AG08396 (cell line): ENCODE results near the gene VPS9D1.

ENCODE experiments used
- DNase-seq: peaks from one replicate; pipeline ENCODE4 v3.0.0; 2012; ENCODE audit warnings: low spot score, mixed read lengths

VPS9D1 gene

GRCh38 chr16:89732918-89733242 is 12.2 kb upstream of the VPS9D1 start:
- DNase-seq = no peak

GRCh38 chr16:89732142-89732917 is 11.6 kb upstream of the VPS9D1 start:
- DNase-seq = no peak

DNA sequence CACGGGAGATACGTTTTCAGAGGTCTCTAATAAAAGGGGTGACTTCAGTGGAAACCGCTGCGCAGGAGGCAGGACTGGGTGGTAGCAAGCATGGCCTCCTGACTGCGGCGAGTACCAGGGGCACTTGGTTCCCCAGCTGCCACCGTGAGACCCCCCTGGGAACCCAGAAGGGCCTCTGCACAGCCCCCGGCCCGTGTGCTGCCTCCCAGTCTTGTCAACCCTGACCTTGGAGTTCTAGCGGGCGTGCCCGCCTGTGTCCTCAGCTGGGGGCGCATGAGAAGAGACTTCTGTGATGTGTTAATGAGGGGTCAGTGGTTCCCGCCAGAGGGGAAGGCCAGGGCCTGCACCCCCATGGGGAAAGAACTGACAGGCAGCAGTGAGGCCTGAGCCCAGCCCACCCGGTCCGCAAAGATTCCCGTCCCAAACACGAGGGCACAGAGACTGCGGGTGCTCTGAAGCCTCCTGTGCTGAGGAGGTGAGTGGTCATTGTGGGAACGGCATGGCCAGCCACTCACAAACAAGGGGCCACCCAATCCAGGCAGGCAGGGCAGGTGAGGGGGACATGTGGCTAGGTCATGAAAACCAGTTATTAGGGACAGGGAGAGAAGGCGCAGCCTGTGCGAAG is 10.0 kb upstream of the VPS9D1 start:
- no peak for DNase-seq

GRCh38 chr16:89729863-89730593 is 9.3 kb upstream of the VPS9D1 start:
- no peak for DNase-seq

DNA sequence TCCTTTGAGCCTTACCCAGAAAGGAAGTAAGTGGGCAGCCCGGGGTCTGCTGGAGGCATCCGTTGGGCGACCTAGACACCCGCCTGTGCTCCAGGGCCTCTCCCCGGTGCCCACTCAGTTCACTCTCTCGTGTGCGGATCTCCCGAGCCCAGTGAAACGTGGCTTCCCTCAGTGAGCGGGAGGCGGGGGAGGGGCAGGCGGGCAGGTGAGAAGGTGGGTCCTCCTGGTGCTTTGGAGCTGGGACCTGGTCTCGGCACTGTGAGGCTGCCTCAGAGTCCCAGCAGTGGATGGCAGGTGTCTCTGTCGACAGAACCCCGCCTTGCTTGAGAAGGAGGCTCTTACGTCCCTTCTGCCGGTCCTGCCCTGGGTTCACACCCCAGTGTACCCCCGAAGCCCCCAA is 8.6 kb upstream of the VPS9D1 start:
- no peak for DNase-seq

DNA sequence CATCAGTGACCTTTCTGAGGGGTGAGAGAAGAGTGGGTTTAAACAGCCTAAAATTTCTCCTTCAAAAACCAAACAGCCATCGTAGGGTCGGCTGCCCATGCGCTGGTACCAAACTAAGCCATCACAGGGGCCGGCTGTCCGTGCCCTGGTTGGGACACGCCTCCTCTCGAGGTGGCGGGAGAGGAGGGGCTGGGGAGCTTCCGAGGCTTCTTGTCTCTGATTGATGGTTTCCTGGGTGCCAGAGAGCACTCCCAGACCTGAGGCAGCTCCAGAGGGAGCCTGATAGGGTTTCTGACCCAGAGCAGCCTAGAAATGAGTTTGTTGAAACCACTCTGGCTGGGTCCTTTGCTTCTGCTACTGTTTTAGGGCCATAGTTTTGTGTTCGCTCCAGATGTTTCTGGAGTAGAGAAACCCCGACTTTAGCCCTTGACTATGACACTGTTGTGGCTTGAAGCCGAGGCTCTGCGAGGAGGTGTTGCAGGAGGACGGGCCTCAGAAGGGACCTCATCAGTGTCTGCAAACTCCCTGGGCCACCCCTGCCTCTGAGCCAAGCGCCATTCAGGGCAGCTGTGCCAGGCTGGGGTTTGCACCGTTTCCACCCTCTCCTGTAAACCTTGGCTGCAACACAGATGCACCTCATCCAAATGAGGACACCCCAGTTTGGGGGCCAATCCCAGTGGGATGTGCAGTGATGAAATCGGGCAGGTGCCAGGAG is 6.9 kb upstream of the VPS9D1 start:
- DNase-seq = no peak

DNA sequence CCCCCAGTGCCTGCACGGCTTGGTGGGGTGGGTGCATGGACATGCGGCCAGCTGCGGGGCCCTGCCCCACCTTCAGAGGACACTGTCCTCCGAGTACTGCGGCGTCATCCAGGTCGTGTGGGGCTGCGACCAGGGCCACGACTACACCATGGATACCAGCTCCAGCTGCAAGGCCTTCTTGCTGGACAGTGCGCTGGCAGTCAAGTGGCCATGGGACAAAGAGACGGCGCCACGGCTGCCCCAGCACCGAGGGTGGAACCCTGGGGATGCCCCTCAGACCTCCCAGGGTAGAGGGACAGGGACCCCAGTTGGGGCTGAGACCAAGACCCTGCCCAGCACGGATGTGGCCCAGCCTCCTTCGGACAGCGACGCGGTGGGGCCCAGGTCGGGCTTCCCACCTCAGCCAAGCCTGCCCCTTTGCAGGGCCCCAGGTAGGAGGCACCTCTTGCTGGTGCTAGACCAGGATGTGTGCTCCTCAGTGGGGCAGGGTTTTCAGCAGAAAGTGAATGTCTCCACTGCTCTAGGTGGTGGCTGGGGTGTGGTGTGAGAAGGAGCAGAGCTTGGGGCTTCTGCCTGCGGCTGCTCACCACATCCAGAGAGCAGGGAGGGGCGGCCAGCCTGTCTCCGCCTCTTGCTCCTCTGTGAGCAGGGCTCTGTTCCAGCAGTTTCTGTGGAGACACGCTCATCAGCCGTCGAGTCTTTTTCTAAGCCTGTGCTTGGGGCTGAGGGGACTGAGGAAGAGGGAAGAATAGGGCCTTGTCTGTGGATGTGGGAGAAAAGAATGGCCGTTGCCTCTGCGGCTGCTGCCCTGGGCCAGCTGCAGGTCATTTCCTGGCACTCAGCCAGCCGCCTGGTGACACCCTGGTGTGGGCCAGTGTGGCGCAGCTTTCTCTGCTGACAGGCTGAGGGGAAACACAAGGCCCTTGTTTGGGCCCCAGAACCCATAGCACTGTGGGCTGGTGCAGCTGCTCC is 2.9 kb upstream of the VPS9D1 start:
- no peak for DNase-seq

- DNase-seq = no peak
Measured at GRCh38 chr16:89722392-89723278, 1.9 kb upstream of the VPS9D1 start.

GRCh38 chr16:89721546-89722391 is 1.1 kb upstream of the VPS9D1 start:
- DNase-seq = peak; percentile 70

DNA sequence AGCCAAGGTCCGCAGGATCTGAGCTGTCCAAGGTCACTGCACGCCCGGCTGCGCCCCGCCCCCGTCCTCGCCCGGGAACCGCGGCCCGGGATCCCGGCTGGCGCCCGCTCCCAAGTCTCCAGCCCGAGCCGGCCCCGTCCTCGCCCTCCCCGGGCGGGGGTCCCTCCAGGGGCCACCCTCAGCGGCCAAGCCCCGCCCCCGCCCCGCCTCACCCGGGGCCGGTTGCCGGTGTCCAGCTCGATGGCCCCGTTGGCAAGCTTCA is 216 bp downstream of the VPS9D1 start:
- no peak for DNase-seq

- DNase-seq = no peak
Measured at GRCh38 chr16:89717688-89718505, 2.8 kb downstream of the VPS9D1 start.

GRCh38 chr16:89716916-89717687 is 3.6 kb downstream of the VPS9D1 start:
- DNase-seq = no peak

DNA sequence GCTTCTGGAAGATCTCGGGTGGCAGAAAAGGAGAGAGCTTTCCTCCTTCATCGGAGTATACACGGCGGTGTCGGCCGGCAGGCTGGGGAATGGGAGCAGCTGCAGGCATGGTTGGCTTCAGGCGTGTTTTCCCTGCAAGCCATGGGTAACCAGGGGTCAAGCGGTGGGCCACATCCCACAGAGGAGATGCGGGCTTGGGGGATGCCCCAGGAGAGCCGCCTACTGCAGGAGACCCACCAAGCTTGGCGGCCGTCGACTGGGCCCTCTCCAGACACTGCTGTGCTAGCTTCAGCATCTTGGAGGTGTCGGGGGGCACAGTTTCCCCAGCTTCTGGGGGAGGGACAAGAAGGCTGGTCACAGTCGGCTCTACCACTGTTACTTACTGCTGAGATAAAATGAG is 4.2 kb downstream of the VPS9D1 start:
- DNase-seq = no peak

DNA sequence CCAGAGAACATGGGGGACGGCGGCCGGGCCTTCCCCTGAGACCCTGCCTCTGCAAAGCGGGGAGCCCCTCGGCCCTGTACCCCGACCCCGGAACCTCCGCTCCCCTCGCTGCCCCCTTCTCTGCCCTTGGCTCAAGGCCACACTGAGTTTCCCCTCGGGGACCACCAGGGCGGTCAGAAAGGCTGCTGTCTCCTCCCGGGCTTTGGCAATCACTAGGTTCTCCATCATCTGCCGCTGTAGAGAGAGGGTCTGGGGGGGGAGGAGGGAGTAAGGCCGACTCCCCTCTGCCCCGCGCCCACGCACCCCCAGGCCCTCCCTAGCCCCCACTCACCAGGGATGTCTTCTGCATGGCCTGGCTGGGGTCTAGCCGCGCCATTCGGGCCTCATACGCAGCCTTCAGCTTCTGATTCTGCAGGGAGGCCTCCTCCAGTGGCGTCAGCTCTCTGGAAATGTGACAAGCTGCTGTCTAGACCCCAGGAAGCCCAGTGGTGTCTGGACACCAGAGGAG is 8.4 kb downstream of the VPS9D1 start:
- no peak for DNase-seq

GRCh38 chr16:89711601-89712273 is 9.0 kb downstream of the VPS9D1 start:
- DNase-seq = peak; percentile 95

DNA sequence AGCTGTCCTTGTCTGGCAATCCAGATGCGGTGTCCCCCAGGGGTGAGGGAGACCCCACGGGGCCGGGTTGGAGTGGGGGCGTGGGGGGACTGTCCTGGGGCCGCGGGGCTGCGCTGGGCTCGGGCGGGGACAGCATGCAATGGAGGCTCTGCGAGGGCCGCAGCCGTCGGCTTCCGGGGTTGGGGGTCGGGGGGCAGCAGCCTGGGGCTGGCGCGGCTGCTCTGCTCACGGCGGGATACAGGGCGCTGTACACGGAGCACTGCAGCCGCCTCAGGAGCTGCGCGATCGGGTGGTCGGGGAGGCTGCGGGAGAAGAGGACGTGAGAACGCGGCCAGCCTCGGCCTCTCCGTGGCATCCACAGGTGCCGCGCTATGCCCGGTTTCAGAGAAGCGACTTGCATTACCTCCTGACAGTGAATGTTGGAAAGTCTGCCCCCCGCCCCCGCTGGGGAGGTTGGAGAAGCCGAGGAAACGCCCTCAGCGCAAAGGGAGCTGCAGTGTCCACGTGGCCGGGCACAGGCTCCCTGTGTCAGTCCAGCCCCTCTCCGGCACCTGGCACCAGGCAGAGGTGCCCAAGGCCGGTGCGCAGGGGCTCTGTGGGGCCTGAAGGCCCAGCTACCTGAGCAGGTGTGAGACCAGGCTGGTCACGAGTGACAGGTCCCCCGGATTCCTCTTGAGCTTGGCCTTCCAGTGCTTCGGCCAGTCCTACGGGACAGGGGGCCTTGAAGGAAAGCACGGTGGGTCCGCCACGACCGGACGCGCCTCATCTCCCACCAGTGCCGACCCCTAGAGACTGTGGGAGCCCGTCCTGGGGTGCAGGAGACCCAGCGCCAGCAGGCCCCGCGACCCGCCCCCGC is 9.8 kb downstream of the VPS9D1 start:
- no peak for DNase-seq
